HG03039 (cell line): ENCODE results near the gene GFOD1.
"Not testable (repeated sequence)": the region's sequence is repeated elsewhere in the genome, so short reads cannot be mapped to it uniquely, and the experiment has no call there.

Source experiments
- ATAC-seq: cut with Tn5 transposase; IDR thresholded peaks from one replicate; pipeline ENCODE4 v1.9.1; 2021; ENCODE audit warnings: mild to moderate bottlenecking, moderate library complexity; ENCODE audit not compliant: unreplicated experiment

Gene GFOD1

DNA sequence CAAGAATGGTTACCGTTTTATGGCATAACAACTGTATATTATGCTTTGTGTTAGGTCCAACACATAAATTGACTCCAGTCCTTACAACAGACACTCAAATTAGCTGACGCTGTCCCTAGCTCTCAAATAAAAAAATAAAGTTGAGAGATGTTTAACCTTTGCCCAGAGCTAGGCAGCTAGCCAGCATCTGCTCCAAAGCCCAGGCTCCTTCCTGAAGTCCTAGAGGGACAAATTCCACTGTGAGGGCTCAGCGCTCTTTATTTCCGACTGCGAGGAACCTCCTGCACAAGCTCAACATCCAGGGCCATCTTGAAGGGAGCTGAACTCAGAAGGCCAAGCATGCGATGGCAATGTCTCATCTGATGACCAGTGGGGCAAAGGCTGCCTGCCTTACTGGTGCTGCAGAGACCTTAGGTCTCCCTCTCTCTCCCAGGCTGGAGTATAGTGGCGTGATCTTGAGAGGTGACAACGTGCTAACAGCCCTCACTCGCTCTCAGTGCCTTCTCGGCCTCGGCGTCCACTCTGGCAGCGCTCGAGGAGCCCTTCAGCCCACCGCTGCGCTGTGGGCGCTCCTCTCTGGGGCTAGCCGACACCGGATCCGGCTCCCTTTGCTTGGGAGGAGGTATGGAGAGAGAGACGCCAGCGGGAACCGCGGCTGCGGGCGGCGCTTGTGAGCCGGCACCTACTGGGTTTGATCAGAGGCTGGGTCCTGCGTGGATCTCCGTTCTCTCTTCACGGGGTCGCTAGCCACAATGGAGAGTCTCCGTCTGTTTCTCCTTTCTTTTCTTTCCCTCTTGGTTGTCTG lies 24.7 kb upstream of the GFOD1 start:
- no peak for ATAC-seq

DNA sequence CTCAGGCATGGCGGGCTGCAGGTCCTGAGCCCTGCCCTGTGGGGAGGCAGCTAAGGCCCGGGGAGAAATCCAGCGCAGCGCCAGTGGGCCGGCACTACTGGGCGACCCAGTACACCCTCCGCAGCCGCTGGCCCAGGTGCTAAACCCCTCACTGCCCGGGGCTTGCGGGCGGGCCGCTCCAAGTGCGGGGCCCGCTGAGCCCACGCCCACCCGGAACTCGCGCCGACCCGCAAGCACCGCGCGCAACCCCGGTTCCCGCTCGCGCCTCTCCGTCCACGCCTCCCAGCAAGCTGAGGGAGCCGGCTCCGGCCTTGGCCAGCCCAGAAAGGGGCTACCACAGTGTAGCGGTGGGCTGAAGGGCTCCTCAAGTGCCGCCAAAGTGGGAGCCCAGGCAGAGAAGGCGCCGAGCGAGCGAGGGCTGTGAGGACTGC lies 23.8 kb upstream of the GFOD1 start:
- not testable (repeated sequence) for ATAC-seq

DNA sequence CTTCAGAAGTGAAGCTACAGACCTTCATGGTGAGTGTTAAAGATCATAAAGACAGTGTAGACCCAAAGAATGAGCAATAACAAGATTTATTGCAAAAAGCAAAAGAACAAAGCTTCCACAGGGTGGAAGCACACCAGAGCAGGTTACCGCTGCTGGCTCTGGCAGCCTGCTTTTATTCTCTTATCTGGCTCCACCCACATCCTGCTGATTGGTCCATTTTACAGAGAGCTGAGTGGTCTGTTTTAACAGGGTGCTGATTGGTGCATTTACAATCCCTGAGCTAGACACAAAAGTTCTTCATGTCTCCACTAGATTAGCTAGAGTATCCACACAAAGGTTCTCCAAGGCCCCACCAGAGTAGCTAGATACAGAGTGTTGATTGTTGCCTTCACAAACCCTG lies 23.0 kb upstream of the GFOD1 start:
- ATAC-seq = not testable (repeated sequence)

DNA sequence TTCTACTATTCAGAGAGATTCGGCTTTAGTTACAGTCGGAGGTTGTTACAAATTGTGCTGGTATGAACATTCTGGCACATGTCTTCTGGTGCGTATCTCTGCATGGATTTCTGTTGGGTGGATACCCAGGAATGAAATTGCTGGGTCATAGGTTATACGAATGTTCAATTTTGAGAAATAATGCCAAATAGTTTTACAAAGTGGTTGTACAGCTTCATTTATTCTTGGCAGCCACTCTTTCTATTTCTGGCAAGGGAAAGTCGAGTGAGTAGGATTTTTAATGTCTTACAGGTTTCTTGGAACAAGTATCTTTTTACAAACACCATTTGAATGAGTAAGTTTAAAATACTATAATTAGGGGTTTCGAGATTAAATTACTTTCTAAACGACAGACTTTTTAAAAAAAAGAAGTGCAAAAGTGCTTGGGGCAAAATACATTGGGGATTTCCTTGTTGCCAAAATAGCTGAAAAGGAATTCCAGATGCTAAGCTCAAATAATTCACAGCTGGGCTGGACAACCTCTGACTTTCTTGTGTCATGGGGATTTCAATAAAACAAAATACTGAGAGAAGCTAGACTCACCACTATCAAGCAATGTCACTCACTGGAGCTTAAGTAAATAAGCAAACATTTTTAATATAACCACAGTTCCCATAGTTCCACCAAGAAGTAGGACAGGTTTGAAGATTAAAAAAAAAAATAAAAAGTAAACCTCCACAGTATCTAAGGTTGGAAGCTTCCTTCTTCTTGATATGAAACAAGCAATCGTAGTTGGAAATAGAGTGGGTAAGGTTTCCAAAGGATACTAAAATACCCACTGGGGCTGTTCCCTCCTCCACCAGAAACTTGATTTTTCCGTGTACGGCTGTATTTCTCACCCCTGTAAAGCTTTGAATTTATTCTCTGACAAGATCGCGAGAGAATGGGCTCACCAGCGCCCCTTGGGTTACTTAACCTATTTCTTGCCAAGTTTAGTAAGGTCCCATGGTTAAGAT lies 21.6 kb upstream of the GFOD1 start:
- ATAC-seq = no peak

DNA sequence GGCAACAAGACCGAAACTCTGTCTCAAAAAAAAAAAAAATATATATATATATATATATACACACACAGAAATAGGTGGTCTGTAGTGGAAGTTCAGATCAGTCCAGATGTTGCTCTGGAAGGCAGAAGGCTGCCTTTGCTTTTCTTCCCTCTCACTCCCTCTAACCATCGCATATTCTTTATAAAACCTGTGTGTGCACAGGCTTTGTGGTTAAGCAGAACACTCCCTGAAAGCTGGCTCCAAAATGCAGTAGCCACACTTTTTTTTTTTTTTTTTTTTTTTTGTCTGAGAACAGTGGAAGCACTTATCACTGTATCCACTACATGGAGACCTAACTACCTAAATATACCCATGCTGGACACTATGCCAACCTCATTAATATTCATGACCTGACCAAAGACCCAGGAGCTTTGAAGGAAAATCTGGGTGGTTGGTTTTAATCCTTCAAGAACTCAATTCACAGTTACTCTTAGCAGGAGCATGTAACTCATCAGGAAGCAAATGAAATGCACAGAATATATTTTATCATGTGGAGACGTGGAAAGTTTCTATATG lies 20.0 kb upstream of the GFOD1 start:
- no peak for ATAC-seq

DNA sequence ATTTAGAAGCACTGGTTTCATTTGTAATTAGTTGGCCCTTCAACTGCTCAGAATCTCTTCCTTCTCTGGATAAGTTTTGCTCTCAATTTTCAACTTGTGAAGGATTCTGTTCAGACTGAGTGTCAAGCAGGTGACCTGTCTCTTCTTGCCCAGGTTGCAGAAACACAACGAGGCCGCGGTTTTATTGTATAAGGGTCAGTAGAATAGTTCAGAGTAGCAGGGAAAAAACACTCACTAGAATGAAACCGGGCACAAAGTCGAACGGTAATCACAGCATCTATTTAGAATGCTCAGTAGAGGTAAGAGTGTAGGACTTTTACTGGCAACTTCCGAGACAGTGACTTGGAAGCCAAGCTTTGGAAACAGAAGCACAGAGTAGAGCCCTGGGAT lies 17.9 kb upstream of the GFOD1 start:
- ATAC-seq = no peak

DNA sequence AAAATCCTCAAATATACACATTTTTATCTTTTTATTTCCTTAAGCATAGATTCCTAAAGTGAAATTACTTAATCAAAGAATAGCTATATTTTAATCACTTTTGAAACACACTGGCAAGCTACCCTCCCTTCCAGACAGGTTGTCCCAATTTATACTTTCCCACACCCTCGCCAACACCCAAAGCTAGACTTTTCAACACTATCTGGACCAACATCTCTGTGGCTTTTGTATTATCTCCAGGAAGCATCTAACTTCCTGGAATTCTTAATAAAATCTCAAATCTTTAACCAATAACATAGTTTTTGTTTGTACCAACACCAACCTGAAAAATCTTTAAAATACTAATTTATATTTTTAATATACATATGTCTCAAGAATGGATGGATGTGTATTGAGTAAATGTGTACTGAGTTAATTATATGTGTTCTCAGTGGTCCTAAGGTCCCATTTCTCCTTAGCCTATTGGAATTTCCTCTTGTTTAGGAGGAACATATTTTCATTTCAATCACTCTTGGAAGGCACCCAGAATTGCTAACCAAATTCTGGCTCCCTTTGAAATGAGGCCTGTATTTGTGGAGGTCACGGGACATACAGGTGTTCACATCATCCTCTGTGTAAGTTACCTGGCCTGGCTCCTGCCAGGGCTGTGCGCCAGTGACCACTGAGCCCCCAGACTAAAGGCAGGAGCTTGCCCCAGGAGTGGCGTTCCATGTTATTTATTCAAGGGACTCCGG lies 17.4 kb upstream of the GFOD1 start:
- no peak for ATAC-seq

DNA sequence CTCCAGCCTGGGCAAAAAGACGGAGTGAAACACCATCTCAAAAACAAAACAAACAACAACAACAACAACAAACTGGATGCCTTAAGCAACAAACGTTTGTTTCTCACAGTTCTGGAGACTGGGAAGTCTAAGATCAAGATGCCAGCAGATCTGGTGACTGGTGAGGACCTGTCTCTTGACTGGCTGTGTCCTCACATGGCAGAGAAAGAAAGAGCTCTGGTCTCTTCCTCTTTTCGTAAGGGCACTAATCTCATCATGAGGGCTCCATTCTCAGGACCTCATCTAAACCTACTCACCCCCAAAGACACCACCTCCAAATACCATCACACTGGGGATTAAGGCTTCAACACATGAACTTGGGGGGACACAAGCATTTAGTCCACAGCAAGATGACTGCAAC lies 13.5 kb upstream of the GFOD1 start:
- no peak for ATAC-seq

DNA sequence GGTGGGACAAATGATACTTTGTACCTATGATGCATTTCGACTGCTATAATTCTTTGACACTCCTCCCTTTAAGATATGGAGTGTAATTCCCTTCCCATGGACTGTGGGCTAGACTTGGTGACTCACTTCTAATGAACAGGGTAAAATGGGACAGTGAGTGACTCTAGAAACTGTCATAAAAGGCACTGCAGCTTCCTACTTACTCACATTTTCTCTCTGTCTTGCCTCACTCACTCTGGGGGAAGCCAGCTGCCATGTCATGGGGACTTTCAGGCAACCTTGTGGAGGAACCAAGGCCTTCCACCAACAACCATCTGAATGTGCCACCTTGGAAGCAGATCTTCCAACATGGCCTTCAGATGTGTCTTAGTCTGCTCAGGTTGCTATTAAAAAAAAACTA lies 12.9 kb upstream of the GFOD1 start:
- no peak for ATAC-seq

DNA sequence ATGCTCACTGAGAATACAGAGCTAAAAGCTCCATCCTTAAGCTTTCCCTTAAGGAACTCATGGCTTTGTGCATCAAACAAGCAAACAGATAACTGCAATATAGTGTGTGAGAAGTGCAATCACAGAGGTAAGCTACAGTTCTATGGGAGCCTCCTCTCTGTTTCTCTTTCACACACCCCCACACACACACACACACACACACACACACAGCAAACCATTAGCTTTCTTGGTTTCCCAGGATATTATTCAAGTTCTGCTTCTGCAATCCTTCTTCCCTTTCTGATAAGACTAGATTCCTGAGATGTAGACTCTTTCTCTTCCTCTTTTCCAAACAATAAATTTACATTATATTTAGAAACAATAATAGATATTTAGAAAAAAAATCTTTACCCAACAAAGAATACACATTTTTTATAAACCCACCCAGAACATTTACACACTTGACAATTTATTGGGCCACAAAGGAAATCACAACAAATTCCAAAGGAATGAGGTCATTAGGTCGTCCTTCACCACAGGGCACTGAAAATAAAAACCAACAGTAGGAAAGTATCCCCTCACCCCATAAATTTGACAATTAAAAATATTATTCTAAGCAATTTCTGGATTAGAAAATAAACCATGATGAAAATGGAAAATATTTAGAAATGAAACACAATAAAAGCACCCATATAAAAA lies 9.3 kb upstream of the GFOD1 start:
- ATAC-seq = no peak

DNA sequence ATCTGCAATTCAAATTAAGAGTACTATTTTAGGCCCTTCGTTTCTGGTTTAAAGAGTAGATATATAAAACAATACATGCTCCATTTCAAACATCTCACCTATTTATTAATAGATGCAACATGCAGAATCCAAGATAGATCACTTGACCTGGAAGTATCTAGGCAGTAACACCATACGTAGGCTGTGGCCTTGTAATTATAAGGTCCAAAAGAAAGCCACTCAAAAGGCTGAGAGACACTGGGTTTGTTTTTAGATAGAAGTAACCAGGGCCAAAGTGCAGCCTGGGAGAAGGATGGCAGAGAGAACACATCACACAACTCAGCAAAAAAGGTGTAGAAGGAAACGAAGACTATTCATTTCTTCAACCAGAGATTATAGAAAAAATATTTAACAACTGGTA lies 8.4 kb upstream of the GFOD1 start:
- ATAC-seq = no peak

DNA sequence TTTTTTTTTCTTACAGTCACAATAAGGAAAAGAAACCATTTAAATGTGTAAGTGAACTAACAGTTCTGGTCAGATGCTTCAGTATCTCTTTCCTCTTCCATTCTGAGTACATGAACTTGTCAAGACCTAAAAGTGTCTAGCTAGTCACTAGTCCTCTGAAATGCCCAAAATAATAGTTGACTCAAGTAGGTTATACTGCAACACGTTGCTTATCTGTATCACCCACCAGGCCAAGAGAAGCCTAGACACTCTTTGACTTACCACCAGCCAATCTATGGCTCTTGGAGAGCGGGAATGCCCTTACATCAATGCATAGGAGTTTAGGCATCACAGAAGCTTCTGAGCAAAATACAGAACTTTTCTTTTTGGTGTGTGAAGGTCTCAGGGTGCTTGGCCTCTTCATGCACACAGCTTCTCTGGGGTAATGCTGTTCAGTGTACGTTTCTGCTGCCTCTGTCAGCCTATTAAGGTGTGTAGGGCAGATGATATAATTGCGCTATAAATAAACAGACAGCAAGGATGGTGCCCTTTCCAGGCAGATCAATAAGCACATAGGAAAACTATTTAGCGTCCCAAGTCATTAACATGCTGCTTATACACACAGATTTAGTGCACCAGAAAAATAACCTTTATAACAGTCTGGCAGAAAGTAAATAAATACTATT lies 7.8 kb upstream of the GFOD1 start:
- ATAC-seq = no peak

DNA sequence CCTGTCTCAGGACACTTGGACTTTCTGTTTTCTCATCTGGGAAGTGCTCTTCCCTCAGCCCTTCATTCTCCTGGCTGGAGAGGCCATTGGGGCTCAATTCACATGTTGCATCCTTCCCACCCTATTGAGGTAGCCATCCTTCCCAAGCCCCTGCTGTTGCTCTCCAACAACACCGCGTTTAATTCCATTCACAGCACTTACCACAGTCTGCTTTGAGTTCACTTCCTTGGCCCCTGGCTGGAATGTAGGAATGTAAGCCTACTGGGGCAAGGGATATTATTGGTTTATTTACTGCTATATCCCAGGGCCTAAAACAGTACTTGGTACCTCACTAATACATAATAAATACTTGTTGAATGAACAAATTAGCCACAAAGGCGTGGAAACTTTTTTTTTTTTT lies 6.7 kb upstream of the GFOD1 start:
- no peak for ATAC-seq

DNA sequence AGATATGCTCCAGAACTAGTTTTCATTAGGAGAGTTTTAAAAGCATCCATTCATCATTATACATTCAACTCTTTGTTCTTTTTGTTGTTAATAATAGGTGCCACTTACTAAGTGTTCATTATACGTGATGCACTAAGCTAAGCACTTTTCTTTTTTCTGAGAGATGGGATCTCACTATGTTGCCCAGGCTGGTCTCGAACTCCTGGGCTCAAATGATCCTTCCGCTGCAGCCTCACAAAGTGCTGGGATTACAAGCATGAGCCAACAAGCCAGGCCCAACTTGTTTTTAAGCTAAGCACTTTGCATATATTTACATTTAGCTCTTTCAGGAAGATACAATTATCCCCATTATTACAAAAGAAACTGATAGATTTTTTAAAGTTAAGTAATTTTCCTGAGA lies 5.7 kb upstream of the GFOD1 start:
- no peak for ATAC-seq

DNA sequence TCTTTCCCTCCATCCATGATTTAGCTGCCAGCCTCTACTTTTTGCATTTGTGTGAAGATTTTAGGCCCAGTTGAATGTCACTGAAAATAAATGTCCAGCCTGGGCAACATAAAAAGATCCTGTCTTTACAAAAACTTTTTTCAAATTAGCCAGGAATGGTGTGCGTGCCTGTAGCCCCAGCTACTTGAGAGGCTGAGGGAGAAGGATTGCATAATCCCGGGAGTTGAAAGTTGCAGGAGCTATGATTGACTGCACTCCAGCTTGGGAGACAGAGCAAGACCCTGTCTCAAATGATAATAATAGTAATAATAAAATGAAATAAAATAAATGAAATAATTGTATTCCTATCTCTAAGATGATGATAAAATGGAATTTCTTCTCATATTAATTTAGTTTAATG lies 5.0 kb upstream of the GFOD1 start:
- no peak for ATAC-seq

DNA sequence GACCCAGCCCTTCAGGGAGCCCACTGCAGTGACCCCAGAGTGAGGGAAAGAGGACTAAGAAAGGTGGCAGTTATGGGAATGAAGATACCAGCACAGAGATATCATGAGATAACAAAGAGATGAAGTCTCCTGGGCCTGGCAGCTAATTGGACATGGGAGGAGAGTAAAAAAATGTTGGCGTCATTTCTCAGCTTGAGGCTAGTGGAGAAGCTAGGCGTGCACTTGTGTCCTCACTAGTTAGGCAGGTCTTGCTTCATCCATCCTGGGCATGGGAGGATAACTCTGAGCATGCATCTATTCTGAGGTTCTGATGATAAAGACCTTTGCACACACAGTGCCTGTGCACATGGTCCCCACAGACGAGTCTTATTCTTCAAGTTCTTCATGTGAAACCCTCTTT lies 4.1 kb upstream of the GFOD1 start:
- no peak for ATAC-seq

DNA sequence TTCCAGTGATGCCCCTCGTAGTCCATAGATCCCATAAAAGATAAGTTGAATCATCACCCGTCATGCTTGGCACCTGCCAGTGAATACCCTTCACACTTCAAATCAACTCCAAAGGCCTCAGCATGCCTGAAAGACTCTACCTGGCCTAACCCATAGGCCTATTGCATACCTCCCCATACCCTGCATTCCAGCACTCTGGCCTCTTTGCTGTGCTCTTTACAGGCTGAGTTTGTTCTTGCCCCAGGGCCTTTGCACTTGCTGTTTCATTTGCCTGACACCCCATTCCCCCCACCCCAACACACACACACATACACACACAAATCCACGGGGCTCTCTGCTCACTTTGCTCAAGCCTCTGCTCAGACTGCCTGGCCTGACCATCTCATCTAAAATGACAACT lies 3.0 kb upstream of the GFOD1 start:
- no peak for ATAC-seq

DNA sequence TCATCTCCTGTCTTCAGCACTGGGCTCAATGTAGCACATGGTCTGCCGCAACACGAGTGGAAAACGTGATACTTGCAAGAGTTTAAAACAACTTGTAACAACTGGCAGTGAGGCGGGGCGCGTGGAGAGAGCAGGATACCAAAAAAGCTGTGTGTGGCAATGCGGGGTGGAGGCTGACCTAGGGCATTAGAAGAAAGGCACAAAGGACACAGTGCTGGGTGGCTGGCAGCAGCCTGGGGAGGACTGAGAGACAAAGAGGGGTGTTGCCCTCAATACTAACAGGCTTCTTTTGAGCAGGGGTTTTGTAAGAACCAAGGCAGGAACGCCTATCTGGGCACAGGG lies 1.5 kb upstream of the GFOD1 start:
- ATAC-seq = no peak

DNA sequence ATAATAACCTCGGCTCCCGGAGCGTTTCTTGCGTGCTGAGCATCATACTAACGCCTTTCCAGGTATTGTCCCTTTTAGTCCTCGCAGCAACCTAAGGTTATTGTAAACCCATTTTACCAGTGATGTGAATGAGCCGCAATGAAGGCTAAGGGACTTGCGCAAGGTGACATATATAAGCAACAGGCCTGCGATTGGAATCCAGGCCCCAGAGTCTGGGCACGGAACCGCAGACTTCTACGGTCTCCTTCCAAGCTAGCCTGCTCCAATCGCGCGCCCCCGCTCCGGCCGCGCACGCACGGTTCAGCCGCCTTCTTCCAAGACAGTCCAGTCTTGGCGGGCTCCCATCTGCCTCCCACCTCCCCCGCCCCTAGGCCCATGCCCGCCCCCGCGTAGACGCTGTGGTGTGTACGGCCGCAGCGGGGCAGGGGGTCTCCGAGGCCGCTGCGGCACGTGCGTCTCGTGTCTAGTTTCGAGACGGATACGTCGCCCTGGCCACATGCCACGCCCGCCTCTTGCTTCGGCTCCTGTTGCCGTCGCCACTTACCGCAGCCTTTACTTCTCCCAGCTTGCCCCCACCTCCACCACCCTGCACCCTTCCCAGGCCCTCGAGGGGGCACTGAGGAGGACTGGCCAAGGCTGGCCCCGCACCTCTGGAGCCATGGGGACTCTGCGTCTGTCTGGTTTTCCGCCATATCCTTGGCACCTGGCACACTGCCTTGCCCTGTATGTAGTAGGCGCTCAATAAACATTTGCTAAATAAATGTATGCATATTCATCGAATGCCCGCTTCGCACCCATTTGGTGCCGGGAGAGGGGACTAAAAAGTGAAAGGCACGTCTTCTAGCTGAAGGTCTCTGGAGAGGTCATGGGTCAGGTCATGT lies 855 bp upstream of the GFOD1 start:
- ATAC-seq = no peak
